Measurements from ENCODE around the gene HECTD1. TPM values are rescaled to one million over a fixed set of nuclear protein-coding genes. Genes with fewer than 3 reads are reported as not detected.

The HECTD1 gene
- total RNA-seq, 2 experiments from 2014 or later: 90.3 to 126 TPM

- Histone ChIP-seq H3K4me1 (ENCODE audit: insufficient read depth, low read length, poor library complexity, severe bottlenecking) (peaks cover 9% of the 10 kb centered on the region), H3K36me3 (ENCODE audit: insufficient read depth, low read length) (peaks cover 93% of the 10 kb centered on the region), H3K9me2 (ENCODE audit: insufficient read depth, low read length) (no peaks in the 10 kb centered on the region), H3K79me2 (ENCODE audit: insufficient read depth, low read depth, low read length) (no peaks in the 10 kb centered on the region), H3K27ac (ENCODE audit: low read depth, low read length, poor library complexity, severe bottlenecking) (no peak overlapping the region), H3K9me3 (ENCODE audit: low read length) (no peaks in the 10 kb centered on the region), H3K4me3 (ENCODE audit: low read depth, low read length, poor library complexity, severe bottlenecking) (no peak overlapping the region), H4K20me1 (ENCODE audit: insufficient read depth, low read length) (peaks cover 8% of the 10 kb centered on the region; the same call in 1 of the 2 replicates), H2AFZ (ENCODE audit: low read length) (no peak overlapping the region), H3K4me2 (ENCODE audit: low read length) (no peak overlapping the region)
- BruUV-seq (replicated peaks): no TSS peak
- intact Hi-C loops (cut with micrococcal nuclease; ENCODE audit: unreplicated experiment): no loop called here
- ChIA-PET POLR2A (interaction anchor here (0.6 to 1.6 kb wide), 7 partner anchors 9 to 504 kb away, joined by 3 to 5 read pairs (median 3); no protein-coding TSS in a partner anchor), CTCF (ENCODE audit: unreplicated experiment) (no interaction called here)
- DNase-seq (ENCODE audit: low spot score): no peak
- TF ChIP-seq EZH2phosphoT487 (IDR thresholded peaks at IDR 0.05; ENCODE audit: borderline replicate concordance, low read depth, low read length) (no peak), CTCF (conservative IDR thresholded peaks at IDR 0.05; ENCODE audit: low read length) (no peak)
Observed at GRCh38 chr14:31126680-31127079, 80.9 kb downstream of the HECTD1 start.

GRCh38 chr14:31125231-31125630 is 82.4 kb downstream of the HECTD1 start:
- Histone ChIP-seq H3K36me3 (ENCODE audit: insufficient read depth, low read length) (peaks cover 93% of the 10 kb centered on the region), H3K79me2 (ENCODE audit: insufficient read depth, low read depth, low read length) (no peaks in the 10 kb centered on the region), H2AFZ (ENCODE audit: low read length) (no peak overlapping the region), H3K9me2 (ENCODE audit: insufficient read depth, low read length) (no peaks in the 10 kb centered on the region), H3K4me1 (ENCODE audit: insufficient read depth, low read length, poor library complexity, severe bottlenecking) (peaks cover 9% of the 10 kb centered on the region), H4K20me1 (ENCODE audit: insufficient read depth, low read length) (peaks cover 4% of the 10 kb centered on the region; the same call in 1 of the 2 replicates), H3K9me3 (ENCODE audit: low read length) (no peaks in the 10 kb centered on the region), H3K4me3 (ENCODE audit: low read depth, low read length, poor library complexity, severe bottlenecking) (no peak overlapping the region), H3K27ac (ENCODE audit: low read depth, low read length, poor library complexity, severe bottlenecking) (no peak overlapping the region), H3K4me2 (ENCODE audit: low read length) (no peak overlapping the region)
- CTCF ChIA-PET (ENCODE audit: unreplicated experiment): no interaction called here
- POLR2A ChIA-PET: interaction anchor here (0.9 to 1.6 kb wide), 4 partner anchors 7 to 57 kb away, joined by 3 to 5 read pairs (median 4); no protein-coding TSS in a partner anchor
- intact Hi-C loops (cut with micrococcal nuclease; ENCODE audit: unreplicated experiment): no loop called here
- BruUV-seq (replicated peaks): no TSS peak
- no peak for DNase-seq (ENCODE audit: low spot score)
- TF ChIP-seq EZH2phosphoT487 (IDR thresholded peaks at IDR 0.05; ENCODE audit: borderline replicate concordance, low read depth, low read length) (no peak), CTCF (conservative IDR thresholded peaks at IDR 0.05; ENCODE audit: low read length) (no peak)

GRCh38 chr14:31124197-31124596 is 83.4 kb downstream of the HECTD1 start:
- H3K27ac ChIP-seq (ENCODE audit: low read depth, low read length, poor library complexity, severe bottlenecking): no peak overlapping the region
- no peak for DNase-seq (ENCODE audit: low spot score)

More at GRCh38 chr14:31124197-31124596, 83.4 kb downstream of the HECTD1 start:
- Histone ChIP-seq H4K20me1 (ENCODE audit: insufficient read depth, low read length) (peaks cover 4% of the 10 kb centered on the region; the same call in 1 of the 2 replicates), H3K9me3 (ENCODE audit: low read length) (no peaks in the 10 kb centered on the region), H3K4me3 (ENCODE audit: low read depth, low read length, poor library complexity, severe bottlenecking) (no peak overlapping the region), H3K4me1 (ENCODE audit: insufficient read depth, low read length, poor library complexity, severe bottlenecking) (peaks cover 7% of the 10 kb centered on the region), H3K9me2 (ENCODE audit: insufficient read depth, low read length) (no peaks in the 10 kb centered on the region), H2AFZ (ENCODE audit: low read length) (no peak overlapping the region), H3K4me2 (ENCODE audit: low read length) (no peak overlapping the region), H3K79me2 (ENCODE audit: insufficient read depth, low read depth, low read length) (no peaks in the 10 kb centered on the region), H3K36me3 (ENCODE audit: insufficient read depth, low read length) (peaks cover 93% of the 10 kb centered on the region)
- CTCF ChIA-PET (ENCODE audit: unreplicated experiment): no interaction called here
- POLR2A ChIA-PET: interaction anchor here (1.0 kb wide), 1 partner anchor 168 kb away, joined by 6 read pairs; no protein-coding TSS in a partner anchor
- TSS peak; percentile 16 for BruUV-seq (replicated peaks)
- TF ChIP-seq EZH2phosphoT487 (IDR thresholded peaks at IDR 0.05; ENCODE audit: borderline replicate concordance, low read depth, low read length): no peak
- no peak for TF ChIP-seq CTCF (conservative IDR thresholded peaks at IDR 0.05; ENCODE audit: low read length)
- intact Hi-C loops (cut with micrococcal nuclease; ENCODE audit: unreplicated experiment): no loop called here
